SK-N-SH (cell line): Measurements from ENCODE around the gene NDUFV2.

Experiments used
- EP300 ChIP-seq, 2 experiments: IDR thresholded peaks; 2 replicates each; pipeline versions ENCODE4 v1.4.0 to v1.6.1; 2012; ENCODE audit warnings: borderline replicate concordance in 1 of 2, low read depth in 1 of 2, low read length in 1 of 2
- EZH2phosphoT487 ChIP-seq: fragments of 200-600 bp; sonication (generic); IDR thresholded peaks from 2 replicates; pipeline ENCODE4 v1.6.1; 2017; ENCODE audit warnings: low read depth, mixed run types, mild to moderate bottlenecking, antibody characterized with exemption, moderate library complexity, borderline replicate concordance
- FOXM1 ChIP-seq: IDR thresholded peaks from 2 replicates; pipeline ENCODE4 v1.4.0; 2012; ENCODE audit warnings: low read depth, mild to moderate bottlenecking
- POLR2AphosphoS5 ChIP-seq: IDR thresholded peaks from 2 replicates; pipeline ENCODE4 v1.6.1; 2012; ENCODE audit warnings: low read depth, low read length
- RAD21 ChIP-seq: IDR thresholded peaks from 2 replicates; pipeline ENCODE4 v1.6.1; 2012; ENCODE audit warnings: mild to moderate bottlenecking, low read length
- REST ChIP-seq: IDR thresholded peaks from 2 replicates; pipeline ENCODE4 v1.6.1; 2012; ENCODE audit warnings: mild to moderate bottlenecking, low read depth, low read length, moderate library complexity
- TAF1 ChIP-seq: IDR thresholded peaks from 2 replicates; pipeline ENCODE4 v1.6.1; 2012; ENCODE audit warnings: low read depth, mild to moderate bottlenecking, low read length, moderate library complexity, borderline replicate concordance
- YY1 ChIP-seq: IDR thresholded peaks from 2 replicates; pipeline ENCODE4 v1.4.0; 2012; ENCODE audit warnings: low read depth, mild to moderate bottlenecking
- TF ChIP-seq, protein P1 (sequence below): fragments of 200-600 bp; sonication (generic); IDR thresholded peaks from 2 replicates; pipeline ENCODE4 v1.6.1; 2017; ENCODE audit warnings: antibody characterized with exemption, mild to moderate bottlenecking, moderate library complexity
- TF ChIP-seq, protein P2 (sequence below): fragments of 150-350 bp; IDR thresholded peaks from 2 replicates; pipeline ENCODE4 v1.6.1; 2017; ENCODE audit warnings: antibody characterized with exemption, low read length, low read depth, borderline replicate concordance
- TF ChIP-seq, protein P3 (sequence below): IDR thresholded peaks from 2 replicates; pipeline ENCODE4 v1.4.0; 2012; ENCODE audit warnings: low read depth

DNA sequence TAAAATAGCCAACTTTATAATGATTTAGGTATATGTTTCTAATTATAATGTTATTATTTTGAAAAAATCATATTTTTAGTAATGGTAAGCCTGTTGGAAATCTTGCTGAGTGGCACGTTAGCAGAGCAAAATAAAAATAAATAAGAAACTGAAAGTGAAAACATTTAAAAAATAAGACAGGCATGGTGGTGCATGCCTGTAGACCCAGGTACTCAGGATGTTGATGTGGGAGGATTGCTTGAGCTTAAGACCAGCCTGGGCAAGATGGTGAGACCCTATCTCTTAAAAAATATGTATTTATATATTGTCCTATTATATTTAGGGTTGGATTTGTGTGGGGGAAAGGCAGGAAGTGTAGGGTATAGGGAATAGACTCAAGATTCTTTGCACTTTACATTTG is 18.3 kb downstream of the NDUFV2 start:
- TF ChIP-seq YY1 (no peak), REST (no peak), RAD21 (no peak), POLR2AphosphoS5 (no peak), TAF1 (no peak), EZH2phosphoT487 (no peak), EP300 (IDR thresholded peaks at IDR 0.05; ENCODE audit: borderline replicate concordance in 1 of 2, low read depth in 1 of 2, low read length in 1 of 2) (no peak), FOXM1 (no peak)
- TF ChIP-seq, protein P1, sequence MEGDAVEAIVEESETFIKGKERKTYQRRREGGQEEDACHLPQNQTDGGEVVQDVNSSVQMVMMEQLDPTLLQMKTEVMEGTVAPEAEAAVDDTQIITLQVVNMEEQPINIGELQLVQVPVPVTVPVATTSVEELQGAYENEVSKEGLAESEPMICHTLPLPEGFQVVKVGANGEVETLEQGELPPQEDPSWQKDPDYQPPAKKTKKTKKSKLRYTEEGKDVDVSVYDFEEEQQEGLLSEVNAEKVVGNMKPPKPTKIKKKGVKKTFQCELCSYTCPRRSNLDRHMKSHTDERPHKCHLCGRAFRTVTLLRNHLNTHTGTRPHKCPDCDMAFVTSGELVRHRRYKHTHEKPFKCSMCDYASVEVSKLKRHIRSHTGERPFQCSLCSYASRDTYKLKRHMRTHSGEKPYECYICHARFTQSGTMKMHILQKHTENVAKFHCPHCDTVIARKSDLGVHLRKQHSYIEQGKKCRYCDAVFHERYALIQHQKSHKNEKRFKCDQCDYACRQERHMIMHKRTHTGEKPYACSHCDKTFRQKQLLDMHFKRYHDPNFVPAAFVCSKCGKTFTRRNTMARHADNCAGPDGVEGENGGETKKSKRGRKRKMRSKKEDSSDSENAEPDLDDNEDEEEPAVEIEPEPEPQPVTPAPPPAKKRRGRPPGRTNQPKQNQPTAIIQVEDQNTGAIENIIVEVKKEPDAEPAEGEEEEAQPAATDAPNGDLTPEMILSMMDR = no peak
- TF ChIP-seq, protein P2, sequence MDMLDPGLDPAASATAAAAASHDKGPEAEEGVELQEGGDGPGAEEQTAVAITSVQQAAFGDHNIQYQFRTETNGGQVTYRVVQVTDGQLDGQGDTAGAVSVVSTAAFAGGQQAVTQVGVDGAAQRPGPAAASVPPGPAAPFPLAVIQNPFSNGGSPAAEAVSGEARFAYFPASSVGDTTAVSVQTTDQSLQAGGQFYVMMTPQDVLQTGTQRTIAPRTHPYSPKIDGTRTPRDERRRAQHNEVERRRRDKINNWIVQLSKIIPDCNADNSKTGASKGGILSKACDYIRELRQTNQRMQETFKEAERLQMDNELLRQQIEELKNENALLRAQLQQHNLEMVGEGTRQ = no peak
- TF ChIP-seq, protein P3, sequence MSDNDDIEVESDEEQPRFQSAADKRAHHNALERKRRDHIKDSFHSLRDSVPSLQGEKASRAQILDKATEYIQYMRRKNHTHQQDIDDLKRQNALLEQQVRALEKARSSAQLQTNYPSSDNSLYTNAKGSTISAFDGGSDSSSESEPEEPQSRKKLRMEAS = no peak
